GM23338 (cell line): ENCODE measurements around the gene C18orf54. TPM values are rescaled to one million over a fixed set of nuclear protein-coding genes. Genes with fewer than 3 reads are reported as not detected.

Source experiments
- ATAC-seq: fragments of 200-7000 bp; cut with Tn5 transposase; 3 replicates; pipeline ENCODE4 v1.9.1; 2020
- DNase-seq: peaks from one replicate; pipeline ENCODE4 v3.0.0-alpha.2; 2015; ENCODE audit warnings: low spot score
- H2AFZ ChIP-seq: fragments of 200-600 bp; sonication (generic); 2 replicates; pipeline ENCODE4 v1.8.0; 2016; ENCODE audit warnings: antibody characterized with exemption, mild to moderate bottlenecking, moderate library complexity
- H3F3A ChIP-seq: fragments of 200-600 bp; sonication (generic); replicated peaks from 2 replicates; pipeline ENCODE4 v1.8.0; 2017; ENCODE audit warnings: antibody characterized with exemption, mixed run types, low read depth
- H3K27ac ChIP-seq: fragments of 200-600 bp; sonication (generic); 2 replicates; pipeline ENCODE4 v1.6.1; 2016; ENCODE audit warnings: low read depth
- H3K27me3 ChIP-seq: fragments of 200-600 bp; sonication (generic); 2 replicates; pipeline ENCODE4 v1.8.0; 2016; ENCODE audit warnings: mild to moderate bottlenecking, mixed run types, moderate library complexity; ENCODE audit not compliant: insufficient read depth
- H3K36me3 ChIP-seq: fragments of 200-600 bp; sonication (generic); 2 replicates; pipeline ENCODE4 v1.8.0; 2016; ENCODE audit warnings: mild to moderate bottlenecking; ENCODE audit not compliant: insufficient read depth
- H3K4me1 ChIP-seq: fragments of 200-600 bp; sonication (generic); 2 replicates; pipeline ENCODE4 v1.8.0; 2016; ENCODE audit warnings: mild to moderate bottlenecking, moderate library complexity; ENCODE audit not compliant: insufficient read depth
- H3K4me2 ChIP-seq: fragments of 200-600 bp; sonication (generic); 2 replicates; pipeline ENCODE4 v1.7.1; 2017; ENCODE audit warnings: mixed run types
- H3K4me3 ChIP-seq: fragments of 200-600 bp; sonication (generic); 2 replicates; pipeline ENCODE4 v1.6.1; 2016; ENCODE audit warnings: mixed run types
- H3K79me2 ChIP-seq: fragments of 200-600 bp; sonication (generic); replicated peaks from 2 replicates; pipeline ENCODE4 v1.8.0; 2017; ENCODE audit warnings: mild to moderate bottlenecking; ENCODE audit not compliant: insufficient read depth
- H3K9me2 ChIP-seq: fragments of 200-600 bp; sonication (generic); 2 replicates; pipeline ENCODE4 v1.8.0; 2017; ENCODE audit not compliant: insufficient read depth
- H4K20me1 ChIP-seq: fragments of 200-600 bp; sonication (generic); replicated peaks from 2 replicates; pipeline ENCODE4 v1.8.0; 2017; ENCODE audit warnings: mild to moderate bottlenecking; ENCODE audit not compliant: insufficient read depth
- H3K27ac Mint-ChIP-seq: 2 replicates; pipeline ENCODE4 v1.8.0; 2020; ENCODE audit warnings: inconsistent platforms, mild to moderate bottlenecking, moderate library complexity, mixed read lengths
- H3K27me3 Mint-ChIP-seq: 3 replicates; pipeline ENCODE4 v1.8.0; 2022; ENCODE audit warnings: low read depth, mild to moderate bottlenecking, moderate library complexity, mixed read lengths, inconsistent platforms; ENCODE audit not compliant: insufficient read depth, poor library complexity
- H3K36me3 Mint-ChIP-seq: 3 replicates; pipeline ENCODE4 v1.8.0; 2021; ENCODE audit warnings: low read depth, mild to moderate bottlenecking, inconsistent platforms, moderate library complexity, mixed read lengths
- H3K4me1 Mint-ChIP-seq: 3 replicates; pipeline ENCODE4 v1.8.0; 2020; ENCODE audit warnings: mild to moderate bottlenecking, inconsistent platforms, mixed read lengths
- H3K4me3 Mint-ChIP-seq: 3 replicates; pipeline ENCODE4 v1.8.0; 2021; ENCODE audit warnings: moderate library complexity, mild to moderate bottlenecking, inconsistent platforms, mixed read lengths
- H3K9me3 Mint-ChIP-seq: 3 replicates; pipeline ENCODE4 v1.8.0; 2020; ENCODE audit warnings: moderate library complexity, mild to moderate bottlenecking, inconsistent platforms, mixed read lengths
- CTCF ChIP-seq, 2 experiments: fragments of 200-600 bp in 1 of 2; sonication (generic) in 1 of 2; conservative IDR thresholded peaks; 2 replicates each; pipeline versions ENCODE4 v1.5.1 to v1.6.1; 2016 to 2017; ENCODE audit warnings: antibody characterized with exemption in 2 of 2, low read depth in 2 of 2, mild to moderate bottlenecking in 2 of 2, moderate library complexity in 1 of 2
- EZH2 ChIP-seq: fragments of 200-600 bp; sonication (generic); IDR thresholded peaks from one replicate; pipeline ENCODE4 v1.8.0; 2017; ENCODE audit warnings: antibody characterized with exemption, mild to moderate bottlenecking, low read depth; ENCODE audit not compliant: unreplicated experiment
- JUNB ChIP-seq: IDR thresholded peaks from one replicate; pipeline ENCODE4 v1.6.1; 2016; ENCODE audit warnings: antibody characterized with exemption; ENCODE audit not compliant: unreplicated experiment
- POLR2AphosphoS5 ChIP-seq: IDR thresholded peaks from 2 replicates; pipeline ENCODE4 v1.6.1; 2016; ENCODE audit warnings: antibody characterized with exemption, low read depth
- STAT1 ChIP-seq: IDR thresholded peaks from one replicate; pipeline ENCODE4 v1.6.1; 2016; ENCODE audit warnings: antibody characterized with exemption; ENCODE audit not compliant: unreplicated experiment
- ZNF114 ChIP-seq: fragments of 250-450 bp; sonication (Bioruptor Pico); IDR thresholded peaks from 2 replicates; pipeline ENCODE4 v1.5.0; 2020; ENCODE audit warnings: mild to moderate bottlenecking, moderate library complexity
- ZNF331 ChIP-seq: fragments of 250-450 bp; sonication (Bioruptor Pico); IDR thresholded peaks from 2 replicates; pipeline ENCODE4 v1.5.0; 2020; ENCODE audit warnings: low read depth, mild to moderate bottlenecking, moderate library complexity
- polyA plus RNA-seq: library from polyadenylated mRNA; unstranded; fragments of >200 nt; fragmentation: Nextera tagmentation; extraction: Ambion mirVana; gene quantifications from 2 replicates; pipeline ENCODE4 v1.2.1, GENCODE V29; 2016
- total RNA-seq: library from RNA; depleted of rRNA; stranded (reverse); fragments of >200 nt; shearing (Covaris generic); gene quantifications from 2 replicates; pipeline ENCODE4 v1.2.3, GENCODE V29; 2014
- TF ChIP-seq, protein P1 (sequence below): IDR thresholded peaks from one replicate; pipeline ENCODE4 v1.6.1; 2018; ENCODE audit warnings: antibody characterized with exemption; ENCODE audit not compliant: unreplicated experiment
- TF ChIP-seq, protein P2 (sequence below): fragments of 250-450 bp; sonication (Bioruptor Pico); IDR thresholded peaks from 2 replicates; pipeline ENCODE4 v1.5.0; 2020; ENCODE audit warnings: mild to moderate bottlenecking, moderate library complexity

C18orf54 gene
- total and polyA plus RNA-seq, 2 experiments from 2014 or later, result 13.9 to 29.6 TPM

DNA sequence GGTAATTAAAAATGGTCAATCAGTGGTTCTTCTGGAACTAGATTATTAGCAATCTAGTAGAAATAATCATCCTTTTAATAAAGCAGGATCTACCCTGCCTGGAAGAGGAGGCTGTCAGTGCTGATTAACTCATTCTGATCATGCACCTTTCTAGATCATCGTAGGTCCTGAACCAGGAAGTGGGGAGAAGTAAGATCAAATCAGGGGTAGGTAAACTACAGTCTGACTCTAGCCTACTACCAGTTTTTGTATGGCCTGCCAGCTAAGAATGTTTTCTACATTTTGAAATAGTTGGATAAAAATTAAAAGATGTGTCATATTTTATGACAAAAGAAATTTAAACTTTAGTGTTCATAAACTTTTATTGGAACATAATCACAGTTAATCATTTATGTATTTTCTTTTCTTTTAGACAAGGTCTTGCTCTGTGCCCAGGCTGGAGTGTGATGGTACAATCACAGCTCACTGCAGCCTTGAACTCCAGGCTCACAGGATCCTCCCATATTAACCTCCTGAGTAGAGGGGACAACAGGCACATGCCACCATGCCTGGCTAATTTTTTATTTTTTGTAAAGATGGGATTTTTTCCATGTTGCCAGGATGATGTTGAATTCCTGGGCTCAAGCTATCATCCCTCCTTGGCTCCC, 36.1 kb downstream of the C18orf54 start (continued):
- TF ChIP-seq, protein P1, sequence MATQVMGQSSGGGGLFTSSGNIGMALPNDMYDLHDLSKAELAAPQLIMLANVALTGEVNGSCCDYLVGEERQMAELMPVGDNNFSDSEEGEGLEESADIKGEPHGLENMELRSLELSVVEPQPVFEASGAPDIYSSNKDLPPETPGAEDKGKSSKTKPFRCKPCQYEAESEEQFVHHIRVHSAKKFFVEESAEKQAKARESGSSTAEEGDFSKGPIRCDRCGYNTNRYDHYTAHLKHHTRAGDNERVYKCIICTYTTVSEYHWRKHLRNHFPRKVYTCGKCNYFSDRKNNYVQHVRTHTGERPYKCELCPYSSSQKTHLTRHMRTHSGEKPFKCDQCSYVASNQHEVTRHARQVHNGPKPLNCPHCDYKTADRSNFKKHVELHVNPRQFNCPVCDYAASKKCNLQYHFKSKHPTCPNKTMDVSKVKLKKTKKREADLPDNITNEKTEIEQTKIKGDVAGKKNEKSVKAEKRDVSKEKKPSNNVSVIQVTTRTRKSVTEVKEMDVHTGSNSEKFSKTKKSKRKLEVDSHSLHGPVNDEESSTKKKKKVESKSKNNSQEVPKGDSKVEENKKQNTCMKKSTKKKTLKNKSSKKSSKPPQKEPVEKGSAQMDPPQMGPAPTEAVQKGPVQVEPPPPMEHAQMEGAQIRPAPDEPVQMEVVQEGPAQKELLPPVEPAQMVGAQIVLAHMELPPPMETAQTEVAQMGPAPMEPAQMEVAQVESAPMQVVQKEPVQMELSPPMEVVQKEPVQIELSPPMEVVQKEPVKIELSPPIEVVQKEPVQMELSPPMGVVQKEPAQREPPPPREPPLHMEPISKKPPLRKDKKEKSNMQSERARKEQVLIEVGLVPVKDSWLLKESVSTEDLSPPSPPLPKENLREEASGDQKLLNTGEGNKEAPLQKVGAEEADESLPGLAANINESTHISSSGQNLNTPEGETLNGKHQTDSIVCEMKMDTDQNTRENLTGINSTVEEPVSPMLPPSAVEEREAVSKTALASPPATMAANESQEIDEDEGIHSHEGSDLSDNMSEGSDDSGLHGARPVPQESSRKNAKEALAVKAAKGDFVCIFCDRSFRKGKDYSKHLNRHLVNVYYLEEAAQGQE, result no peak
- TF ChIP-seq ZNF114 (CRISPR knock-in tag) (no peak), CTCF (conservative IDR thresholded peaks at IDR 0.05; ENCODE audit: low read depth in 2 of 2) (no peak)

DNA sequence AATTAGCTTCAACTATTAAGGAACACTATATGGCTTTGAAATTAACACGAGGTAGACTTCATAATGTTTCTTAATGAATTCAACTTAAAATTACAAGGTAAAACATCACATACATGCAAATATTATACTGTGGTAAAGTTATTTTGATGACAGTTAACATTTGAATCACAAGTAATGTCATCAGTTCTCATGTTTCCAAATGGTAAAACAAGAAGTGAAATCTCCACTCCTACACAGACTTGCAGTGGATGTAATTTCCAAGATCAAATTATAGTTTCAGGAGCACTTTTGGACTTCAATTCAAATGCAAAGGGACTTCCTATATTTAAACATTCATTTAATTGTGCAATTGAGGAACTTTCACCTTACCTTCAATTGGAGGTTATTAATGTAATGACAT, 39.1 kb downstream of the C18orf54 start:
- H3K27ac ChIP-seq, result no peak overlapping the region
- no peak overlapping the region for H3K4me3 ChIP-seq
- Mint-ChIP-seq H3K27me3 (peaks cover 3% of the 10 kb centered on the region), H3K9me3 (no peaks in the 10 kb centered on the region), H3K4me3 (no peak overlapping the region), H3K4me1 (peaks cover 8% of the 10 kb centered on the region), H3K36me3 (no peaks in the 10 kb centered on the region), H3K27ac (no peak overlapping the region)
- H3K27me3 ChIP-seq, result no peaks in the 10 kb centered on the region
- H3K9me2 ChIP-seq, result no peaks in the 10 kb centered on the region
- no peaks in the 10 kb centered on the region for H4K20me1 ChIP-seq
- peaks cover 7% of the 10 kb centered on the region; the same call in 1 of the 2 replicates for H3K4me1 ChIP-seq
- no peak overlapping the region for H3K4me2 ChIP-seq
- no peak overlapping the region for H2AFZ ChIP-seq
- no peaks in the 10 kb centered on the region for H3F3A ChIP-seq
- H3K79me2 ChIP-seq, result no peaks in the 10 kb centered on the region
- no peaks in the 10 kb centered on the region for H3K36me3 ChIP-seq
- ATAC-seq (no peak), DNase-seq (no peak)
- TF ChIP-seq EZH2, result no peak
- no peak for TF ChIP-seq ZNF114 (CRISPR knock-in tag)
- TF ChIP-seq JUNB, result no peak
- TF ChIP-seq, protein P2, sequence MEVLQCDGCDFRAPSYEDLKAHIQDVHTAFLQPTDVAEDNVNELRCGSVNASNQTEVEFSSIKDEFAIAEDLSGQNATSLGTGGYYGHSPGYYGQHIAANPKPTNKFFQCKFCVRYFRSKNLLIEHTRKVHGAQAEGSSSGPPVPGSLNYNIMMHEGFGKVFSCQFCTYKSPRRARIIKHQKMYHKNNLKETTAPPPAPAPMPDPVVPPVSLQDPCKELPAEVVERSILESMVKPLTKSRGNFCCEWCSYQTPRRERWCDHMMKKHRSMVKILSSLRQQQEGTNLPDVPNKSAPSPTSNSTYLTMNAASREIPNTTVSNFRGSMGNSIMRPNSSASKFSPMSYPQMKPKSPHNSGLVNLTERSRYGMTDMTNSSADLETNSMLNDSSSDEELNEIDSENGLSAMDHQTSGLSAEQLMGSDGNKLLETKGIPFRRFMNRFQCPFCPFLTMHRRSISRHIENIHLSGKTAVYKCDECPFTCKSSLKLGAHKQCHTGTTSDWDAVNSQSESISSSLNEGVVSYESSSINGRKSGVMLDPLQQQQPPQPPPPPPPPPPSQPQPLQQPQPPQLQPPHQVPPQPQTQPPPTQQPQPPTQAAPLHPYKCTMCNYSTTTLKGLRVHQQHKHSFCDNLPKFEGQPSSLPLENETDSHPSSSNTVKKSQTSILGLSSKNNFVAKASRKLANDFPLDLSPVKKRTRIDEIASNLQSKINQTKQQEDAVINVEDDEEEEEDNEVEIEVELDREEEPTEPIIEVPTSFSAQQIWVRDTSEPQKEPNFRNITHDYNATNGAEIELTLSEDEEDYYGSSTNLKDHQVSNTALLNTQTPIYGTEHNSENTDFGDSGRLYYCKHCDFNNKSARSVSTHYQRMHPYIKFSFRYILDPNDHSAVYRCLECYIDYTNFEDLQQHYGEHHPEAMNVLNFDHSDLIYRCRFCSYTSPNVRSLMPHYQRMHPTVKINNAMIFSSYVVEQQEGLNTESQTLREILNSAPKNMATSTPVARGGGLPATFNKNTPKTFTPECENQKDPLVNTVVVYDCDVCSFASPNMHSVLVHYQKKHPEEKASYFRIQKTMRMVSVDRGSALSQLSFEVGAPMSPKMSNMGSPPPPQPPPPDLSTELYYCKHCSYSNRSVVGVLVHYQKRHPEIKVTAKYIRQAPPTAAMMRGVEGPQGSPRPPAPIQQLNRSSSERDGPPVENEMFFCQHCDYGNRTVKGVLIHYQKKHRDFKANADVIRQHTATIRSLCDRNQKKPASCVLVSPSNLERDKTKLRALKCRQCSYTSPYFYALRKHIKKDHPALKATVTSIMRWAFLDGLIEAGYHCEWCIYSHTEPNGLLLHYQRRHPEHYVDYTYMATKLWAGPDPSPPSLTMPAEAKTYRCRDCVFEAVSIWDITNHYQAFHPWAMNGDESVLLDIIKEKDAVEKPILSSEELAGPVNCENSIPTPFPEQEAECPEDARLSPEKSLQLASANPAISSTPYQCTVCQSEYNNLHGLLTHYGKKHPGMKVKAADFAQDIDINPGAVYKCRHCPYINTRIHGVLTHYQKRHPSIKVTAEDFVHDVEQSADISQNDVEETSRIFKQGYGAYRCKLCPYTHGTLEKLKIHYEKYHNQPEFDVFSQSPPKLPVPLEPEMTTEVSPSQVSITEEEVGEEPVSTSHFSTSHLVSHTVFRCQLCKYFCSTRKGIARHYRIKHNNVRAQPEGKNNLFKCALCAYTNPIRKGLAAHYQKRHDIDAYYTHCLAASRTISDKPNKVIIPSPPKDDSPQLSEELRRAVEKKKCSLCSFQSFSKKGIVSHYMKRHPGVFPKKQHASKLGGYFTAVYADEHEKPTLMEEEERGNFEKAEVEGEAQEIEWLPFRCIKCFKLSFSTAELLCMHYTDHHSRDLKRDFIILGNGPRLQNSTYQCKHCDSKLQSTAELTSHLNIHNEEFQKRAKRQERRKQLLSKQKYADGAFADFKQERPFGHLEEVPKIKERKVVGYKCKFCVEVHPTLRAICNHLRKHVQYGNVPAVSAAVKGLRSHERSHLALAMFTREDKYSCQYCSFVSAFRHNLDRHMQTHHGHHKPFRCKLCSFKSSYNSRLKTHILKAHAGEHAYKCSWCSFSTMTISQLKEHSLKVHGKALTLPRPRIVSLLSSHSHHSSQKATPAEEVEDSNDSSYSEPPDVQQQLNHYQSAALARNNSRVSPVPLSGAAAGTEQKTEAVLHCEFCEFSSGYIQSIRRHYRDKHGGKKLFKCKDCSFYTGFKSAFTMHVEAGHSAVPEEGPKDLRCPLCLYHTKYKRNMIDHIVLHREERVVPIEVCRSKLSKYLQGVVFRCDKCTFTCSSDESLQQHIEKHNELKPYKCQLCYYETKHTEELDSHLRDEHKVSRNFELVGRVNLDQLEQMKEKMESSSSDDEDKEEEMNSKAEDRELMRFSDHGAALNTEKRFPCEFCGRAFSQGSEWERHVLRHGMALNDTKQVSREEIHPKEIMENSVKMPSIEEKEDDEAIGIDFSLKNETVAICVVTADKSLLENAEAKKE (CRISPR knock-in tag), result no peak
- no peak for TF ChIP-seq ZNF331 (CRISPR knock-in tag)
- TF ChIP-seq, protein P1, result no peak
- no peak for TF ChIP-seq STAT1
- no peak for TF ChIP-seq POLR2AphosphoS5
